NCI-H1930 (cell line): Measurements from ENCODE around the gene ETV6.

Source experiments
- DNase-seq, 2 experiments: peaks; one replicate each; lab custom pipeline; 2025; lab: John Stamatoyannopoulos, UW

The ETV6 gene

DNA sequence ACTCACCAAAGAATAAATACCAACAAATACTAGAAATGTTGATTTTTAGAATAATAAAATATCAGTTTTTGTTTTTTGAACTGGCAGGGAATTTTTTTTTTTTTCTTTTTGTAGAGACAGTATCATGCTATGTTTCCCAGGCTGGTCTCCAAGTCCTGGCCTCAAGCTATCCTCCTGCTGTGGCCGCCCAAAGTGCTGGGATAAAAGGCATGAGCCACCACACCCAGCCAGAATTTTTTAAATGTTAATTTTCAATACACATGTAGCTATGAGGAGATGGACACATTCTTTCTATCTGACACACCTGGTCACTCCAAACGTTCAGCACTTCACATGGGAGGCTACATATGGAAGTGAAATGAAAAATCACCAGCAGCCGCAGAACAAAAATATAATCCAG lies 126.8 kb downstream of the ETV6 start:
- no peak for DNase-seq

DNA sequence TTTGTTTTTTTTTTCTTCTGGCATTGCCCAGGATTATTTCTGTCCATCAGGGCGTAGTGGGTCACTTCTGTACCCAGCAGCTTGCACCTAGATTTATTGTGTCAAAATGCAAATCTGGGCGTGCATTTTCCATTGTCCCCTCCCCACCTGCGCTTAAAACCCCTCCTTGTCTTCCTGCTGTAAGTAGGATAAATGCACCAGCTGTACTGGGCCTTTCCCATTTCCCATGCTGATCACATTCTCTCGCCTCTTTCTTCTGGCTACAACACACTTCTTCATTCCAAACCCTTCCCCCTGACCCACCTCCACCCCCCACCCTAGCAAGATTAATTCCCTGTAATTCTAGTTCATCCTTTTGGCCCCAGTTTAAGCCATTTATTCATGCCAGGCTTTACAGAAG lies 128.0 kb downstream of the ETV6 start:
- no peak for DNase-seq

DNA sequence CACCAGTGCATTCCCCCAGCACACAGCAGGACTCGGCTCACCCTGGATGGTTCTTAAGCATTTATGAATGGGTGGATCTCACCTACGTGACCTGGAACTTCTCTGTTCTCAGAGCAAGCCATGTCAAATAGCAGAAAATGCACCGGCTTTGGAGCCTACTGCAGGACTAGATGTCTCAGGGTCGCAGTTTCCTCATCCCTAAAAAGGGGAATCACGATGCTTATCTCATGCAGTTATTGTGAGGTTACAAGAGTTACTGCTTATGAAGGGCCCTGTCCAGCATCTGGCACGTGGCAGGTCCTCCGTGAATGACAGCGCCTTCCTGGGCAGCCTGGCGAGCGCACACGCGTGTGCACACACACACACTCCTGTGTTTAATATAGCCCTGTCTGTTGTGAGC lies 128.5 kb downstream of the ETV6 start:
- no peak for DNase-seq

DNA sequence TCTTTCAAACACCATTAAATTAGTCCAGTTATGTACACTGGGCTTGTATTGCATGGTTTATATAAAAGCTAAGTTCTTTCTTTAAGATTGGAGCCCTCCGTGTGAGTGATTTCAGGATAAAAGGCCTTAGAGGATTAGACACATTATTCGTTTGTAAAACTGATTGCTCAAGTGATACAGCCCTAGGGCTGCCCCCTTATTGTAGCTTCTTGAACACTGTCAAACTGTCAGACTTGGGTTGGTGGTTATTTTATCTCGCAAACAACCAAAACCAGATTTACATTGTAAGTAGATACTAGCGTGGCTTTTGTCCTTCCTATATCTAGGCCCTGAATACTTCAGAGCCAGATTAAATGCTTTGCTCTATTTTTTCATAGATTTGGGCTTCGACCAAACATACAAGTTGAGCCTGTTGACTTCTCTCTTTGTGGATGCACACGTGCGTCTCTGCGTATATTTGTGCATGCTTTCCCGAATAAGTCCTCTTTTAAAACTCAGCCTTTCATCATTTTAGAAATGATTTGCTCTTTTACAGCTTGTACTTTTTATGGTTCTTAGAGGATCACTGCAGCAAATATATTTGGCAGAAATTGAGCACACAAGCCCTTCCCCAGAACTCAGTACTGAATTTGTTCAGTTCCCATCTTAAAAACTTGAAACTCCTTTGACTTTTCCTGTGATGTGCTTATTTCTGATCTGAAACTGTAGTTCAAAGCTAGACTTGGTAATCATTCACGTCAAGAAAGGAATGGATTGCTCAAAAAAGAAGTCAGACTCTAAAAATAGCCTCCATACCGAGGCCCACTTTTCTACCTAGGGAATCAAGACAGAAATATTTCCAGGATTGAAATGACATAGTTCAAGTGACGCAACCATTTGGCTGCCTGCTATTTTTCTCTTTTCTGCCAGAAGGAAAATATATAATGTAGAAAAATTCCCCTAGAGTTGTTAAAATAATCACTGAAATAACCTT lies 129.5 kb downstream of the ETV6 start:
- DNase-seq, result no peak

DNA sequence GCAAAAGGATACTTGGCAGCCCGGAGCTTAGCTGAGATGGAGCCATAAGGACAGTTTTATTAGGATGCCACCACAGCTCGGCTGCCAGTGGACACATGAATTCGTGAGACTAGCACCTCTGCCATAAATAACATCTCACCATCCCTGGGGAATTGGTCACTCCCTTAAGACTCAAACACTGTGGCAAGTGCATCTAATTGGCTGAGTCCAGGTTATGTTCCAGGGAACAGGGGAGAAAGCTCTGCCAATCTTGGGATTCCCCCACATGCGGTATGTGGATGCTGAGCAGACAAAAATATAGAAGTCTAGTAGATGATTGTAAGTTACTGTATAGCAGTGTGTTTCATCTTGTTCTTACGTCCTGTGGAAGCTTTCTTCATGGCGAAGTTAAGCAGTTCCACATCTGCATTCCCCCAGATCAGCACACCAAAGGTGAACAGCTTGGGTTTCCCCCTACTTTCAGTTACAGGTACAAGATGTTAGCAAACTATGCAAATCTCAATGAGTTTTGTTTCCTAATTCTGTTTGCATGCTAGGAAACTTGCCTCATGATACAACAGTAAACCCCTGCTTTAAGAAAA lies 131.1 kb downstream of the ETV6 start:
- DNase-seq, result no peak

DNA sequence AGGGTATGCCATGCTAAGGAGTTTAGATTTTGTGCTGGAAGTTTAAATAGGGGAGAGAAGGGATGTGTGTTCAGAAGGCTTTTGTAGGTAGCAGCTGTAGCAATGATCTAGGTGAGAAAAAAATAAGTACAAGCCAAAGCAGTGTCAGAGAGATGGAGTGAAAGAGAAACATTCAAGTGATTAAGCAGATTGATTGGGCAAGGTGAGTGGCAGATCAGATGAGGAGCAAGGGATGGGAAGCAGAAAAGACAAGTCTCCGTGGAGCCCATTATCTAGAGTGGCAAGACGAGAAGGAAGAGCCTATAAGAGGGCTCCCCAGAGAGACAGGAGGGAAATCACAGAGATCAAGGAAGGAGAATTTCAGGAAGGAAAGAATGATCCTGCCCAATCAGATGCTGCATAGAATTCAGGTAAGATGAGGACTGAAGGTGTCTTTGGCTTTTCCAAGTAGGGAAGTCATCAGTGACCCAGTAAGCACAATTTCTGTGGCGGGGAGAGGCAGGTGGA lies 133.5 kb downstream of the ETV6 start:
- DNase-seq, result no peak

DNA sequence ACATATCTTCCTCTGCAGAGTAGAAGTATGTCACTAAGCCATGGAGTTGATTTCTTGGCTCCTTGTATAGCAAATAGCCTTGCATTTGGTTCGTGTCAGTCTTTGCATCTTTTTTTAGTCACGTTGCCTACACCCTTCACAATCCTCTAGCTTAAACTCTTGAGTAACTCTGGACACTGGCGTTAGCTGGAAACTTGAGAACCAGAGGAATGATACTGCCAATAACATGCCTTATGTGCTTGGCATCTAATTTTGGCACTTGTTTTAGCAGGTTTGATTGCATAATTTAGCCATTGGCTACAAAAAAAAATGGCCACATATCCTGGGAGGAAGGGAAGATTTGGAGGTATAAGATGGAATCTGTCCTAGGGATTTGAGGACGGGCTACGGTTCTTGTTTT lies 136.2 kb downstream of the ETV6 start:
- no peak for DNase-seq

DNA sequence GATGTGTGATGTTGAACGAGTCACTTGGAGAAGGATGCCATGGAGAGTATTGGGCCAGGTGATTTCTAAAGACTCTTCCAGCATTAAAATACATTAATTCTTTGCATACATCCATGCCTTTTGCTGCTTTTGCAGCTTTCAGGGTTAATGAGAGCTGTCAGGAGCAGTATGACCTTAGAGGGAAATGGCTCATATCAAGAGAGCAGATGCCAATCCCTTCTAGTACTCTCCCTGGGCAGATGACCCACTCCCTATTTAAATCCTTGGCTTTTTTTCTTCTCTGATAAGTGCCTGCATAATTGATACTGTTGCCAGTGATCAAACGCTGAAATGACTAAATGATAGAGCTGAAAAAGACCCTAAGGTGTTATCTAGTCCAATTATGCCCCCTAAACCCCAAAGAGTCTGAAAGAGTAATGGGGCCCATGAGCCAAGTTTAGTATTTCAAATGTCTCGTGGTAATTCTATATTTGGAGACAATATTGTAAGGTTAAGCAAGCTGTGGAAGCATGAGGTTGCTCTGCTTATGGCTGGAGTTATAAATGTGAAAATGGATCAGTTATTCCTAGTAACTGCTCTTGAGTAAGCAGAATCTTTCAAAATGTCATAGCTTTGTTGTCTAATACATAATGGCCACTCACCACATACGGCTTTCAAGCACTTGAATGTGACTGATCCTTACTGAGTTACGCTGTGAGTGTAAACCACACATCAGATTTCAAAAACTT lies 137.3 kb downstream of the ETV6 start:
- DNase-seq, result no peak

DNA sequence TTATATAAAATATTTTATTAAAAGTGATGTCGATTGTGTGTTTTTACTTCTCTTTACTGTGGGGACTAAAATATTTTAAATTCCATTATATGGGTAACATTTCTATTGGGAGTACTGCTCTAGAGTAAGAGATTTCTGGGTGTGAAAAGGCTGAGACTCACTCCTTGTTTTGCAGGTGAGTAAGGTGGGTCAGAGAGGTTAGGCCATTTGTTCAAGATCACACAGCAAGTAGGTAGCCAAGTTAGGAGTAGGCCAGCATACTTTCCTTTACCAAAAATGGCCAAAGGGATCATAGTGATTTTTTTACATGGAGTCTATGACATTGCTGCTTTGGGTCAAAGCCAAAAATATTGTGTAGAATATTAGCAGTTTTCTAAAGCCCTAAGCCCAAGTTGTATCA lies 138.0 kb downstream of the ETV6 start:
- no peak for DNase-seq

DNA sequence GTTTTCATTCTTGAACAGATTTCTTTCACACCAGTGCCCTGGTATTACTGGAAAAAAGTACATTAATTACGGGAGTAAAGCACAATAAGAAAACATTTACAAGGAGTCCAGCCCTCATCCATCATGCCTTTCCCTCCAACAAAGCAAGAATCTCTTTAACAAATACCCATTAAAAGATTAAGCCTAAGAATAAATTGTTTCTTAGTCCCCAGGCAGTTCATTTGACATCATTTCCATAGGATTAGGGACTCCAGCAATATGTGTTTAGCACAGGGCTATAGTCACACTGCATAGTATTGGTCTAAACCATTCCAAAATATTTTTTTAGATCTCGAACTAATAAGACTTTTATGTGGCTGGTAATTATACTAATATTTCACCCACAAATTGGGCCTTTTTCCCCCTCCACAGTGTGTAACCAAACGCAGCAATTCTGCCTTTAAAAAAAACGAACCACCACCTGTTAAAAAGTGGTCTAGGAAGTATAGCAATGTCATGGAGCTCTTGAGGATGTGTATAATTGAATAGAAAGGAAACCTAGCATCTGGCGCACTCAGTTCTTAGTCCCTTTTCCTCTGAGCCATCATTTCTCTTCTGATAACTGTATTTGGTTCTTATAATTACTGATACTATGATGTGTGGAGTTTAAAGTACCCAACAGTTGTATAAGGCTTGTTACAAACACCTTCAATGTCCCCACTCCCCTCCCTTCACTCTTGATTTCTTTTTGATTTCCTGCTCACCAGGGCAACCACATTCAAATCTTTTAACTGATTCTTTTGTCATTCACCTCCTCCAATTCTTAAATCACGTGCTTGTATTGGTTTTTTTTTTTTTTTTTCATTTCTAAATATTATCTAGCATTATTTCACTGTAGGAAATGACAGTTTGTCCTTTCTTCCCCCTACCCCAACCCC lies 138.7 kb downstream of the ETV6 start:
- no peak for DNase-seq

DNA sequence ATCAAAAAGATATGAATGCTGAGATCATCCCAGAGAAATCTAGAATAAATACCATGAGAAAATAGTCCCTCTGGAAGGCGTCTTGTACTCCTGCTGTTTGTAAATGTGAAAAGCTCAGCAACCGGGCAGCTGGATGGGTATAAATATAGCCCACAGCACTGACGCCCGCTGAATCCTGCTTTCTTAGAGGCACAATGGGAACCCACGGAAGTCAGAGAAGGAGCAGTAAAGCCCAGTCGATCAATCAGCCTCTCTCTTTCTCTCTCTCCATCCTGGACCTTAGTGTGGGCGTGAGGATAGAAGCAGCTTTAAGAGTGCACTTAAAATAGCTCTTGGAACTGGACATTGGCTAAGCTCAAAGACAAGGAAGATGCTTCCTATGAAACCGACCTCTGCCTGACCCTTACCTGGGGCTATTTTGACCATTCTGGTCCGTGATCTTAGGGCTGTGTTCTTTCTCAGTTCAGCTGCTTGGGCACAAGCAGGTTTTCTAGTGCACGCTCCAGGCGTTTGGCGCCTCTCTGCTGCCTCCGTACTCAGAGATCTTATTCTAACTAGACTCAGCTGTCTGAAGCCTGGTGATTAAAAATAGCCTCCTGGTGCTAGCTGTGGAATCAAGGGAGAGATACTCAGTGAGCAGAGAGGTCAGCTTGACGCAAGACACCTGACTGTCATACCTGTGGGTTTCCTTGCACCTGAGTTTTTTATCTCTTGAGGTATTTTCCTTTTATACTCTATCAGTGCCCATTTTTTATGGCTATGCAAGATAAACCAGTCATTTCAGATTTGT lies 144.6 kb downstream of the ETV6 start:
- no peak for DNase-seq

DNA sequence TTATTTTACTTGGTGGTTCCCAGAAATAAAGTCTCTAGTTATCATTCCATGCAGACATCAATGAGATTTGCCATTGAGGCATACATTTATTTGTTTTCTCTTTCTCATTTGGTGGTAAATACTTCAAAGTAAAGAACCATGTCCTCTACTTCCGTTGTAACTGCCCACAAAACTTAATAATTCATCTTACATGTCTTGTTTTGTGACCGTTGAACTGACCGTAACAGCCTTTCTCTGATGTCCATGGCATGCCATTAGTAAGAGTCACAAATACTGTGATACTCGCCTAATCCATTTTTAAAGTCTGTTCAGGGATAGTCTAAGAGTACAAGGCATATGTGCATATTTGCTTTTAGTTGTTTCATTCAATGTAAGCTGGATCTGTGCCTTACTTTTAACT lies 145.3 kb downstream of the ETV6 start:
- no peak for DNase-seq

DNA sequence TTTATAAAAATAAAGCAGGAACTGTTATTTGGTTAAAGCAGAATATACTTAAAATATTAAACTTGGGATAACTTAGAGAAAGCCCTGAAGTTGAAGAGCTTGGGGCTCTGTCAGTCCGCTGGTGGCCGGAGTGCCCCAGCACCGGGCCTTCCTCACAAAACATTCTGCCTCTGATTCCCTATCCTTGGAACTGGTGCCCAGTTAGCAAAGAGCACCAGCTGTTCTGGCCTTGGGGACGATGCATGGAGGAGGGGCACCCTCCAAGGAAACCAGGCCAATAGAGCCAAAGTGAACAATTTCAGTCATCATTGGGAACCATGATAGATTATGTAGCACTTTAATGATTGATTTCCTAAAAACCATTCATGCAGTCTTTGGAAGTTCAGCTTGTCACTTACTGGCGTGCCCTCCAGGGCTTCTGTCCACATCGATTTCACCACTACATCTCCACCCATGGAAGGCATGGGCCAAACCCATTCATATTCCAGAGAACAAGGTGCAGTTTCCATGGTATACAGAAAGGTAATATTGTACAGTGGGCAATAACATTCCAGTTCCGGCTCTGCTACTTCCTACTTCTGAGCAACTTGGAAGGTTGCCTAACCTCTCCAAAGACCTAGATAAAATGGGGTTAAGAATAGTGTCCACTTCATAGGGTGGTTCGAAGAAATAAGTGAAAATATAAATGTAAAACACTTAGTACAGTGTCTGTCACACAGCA lies 145.9 kb downstream of the ETV6 start:
- DNase-seq, result no peak

DNA sequence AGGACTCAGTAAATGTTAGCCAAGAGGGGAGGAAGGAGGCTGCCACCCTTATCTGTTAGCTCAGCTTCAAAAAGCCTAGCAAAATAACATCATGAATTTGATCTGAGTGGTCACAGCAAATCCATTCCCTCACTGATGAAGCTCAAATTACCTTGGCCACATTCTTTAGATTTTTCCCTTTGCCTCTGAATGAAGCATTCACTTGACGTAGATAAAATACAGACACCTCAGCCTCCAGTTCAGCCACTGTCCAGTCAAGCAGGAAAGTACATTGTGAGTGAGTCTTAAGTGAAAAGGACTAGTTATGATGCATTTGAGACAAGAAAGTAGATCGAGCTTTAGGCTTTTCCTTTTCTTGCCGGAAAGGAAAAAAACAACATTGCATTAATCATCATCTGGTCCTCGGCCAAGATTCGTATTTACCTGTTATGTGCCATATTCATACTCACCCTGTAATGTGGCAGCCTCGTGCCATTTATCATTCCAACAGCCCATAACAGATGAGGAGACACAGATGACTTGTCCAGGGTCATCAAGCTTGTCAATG lies 146.5 kb downstream of the ETV6 start:
- no peak for DNase-seq

DNA sequence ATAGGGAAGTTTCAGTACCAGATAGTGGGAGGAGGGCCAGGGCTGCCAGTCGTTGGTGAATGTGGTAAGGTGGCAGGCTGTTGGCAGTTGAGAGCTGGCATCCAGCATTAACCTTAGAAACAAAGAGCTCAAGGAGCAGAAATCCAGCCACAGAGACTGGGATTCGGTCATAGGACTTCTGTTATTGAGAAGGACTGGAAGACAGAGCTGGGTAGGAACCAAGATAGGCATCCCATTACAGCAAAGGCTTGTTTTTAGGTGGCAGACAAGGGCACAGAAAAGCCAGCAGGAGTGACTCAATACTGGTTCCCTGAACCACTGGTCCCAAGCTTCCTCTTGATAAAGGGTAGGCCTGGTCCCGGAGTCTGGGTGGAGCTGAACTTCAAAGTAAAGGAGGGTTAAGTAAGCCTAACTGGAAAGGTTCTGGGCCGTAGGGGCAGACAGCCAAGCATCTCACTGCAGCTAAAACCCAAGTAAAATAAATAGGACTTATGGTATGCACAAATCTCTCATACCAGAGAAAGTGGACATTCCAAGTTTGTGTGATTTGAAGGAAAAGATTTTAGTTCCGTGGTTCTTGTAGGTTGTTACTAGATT lies 147.9 kb downstream of the ETV6 start:
- no peak for DNase-seq

DNA sequence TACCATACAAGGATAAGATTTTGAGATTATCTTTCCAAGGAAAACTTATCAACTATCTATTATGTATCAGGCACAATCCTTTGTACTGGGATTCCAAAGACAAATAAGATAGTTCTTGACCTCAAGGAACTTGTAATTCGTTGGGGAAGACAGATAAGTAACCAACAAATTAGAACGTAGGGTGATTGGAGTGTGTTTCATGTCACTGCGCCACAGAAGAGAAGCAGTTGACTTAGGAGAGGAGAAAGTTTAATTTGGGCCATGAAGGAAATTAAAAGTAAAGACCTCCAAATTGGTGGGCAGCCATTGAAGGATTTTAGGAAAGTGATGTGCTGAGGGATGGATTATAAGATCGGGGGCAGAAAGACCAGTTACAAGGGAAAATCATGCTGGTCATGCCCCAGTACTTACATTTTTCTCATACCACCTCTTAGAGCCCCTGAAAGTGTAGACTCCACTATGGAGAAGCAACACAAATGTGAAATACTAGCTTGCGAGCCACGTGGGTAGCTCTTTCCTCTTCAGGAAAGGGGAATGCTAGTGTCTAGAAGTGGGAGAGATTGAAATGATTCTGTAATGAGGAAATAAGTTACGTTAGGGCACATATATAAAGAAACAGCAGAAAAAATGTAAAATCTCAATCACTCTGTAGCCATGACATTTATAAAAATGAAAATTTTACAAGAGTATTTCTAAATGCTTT lies 148.7 kb downstream of the ETV6 start:
- DNase-seq, result no peak

DNA sequence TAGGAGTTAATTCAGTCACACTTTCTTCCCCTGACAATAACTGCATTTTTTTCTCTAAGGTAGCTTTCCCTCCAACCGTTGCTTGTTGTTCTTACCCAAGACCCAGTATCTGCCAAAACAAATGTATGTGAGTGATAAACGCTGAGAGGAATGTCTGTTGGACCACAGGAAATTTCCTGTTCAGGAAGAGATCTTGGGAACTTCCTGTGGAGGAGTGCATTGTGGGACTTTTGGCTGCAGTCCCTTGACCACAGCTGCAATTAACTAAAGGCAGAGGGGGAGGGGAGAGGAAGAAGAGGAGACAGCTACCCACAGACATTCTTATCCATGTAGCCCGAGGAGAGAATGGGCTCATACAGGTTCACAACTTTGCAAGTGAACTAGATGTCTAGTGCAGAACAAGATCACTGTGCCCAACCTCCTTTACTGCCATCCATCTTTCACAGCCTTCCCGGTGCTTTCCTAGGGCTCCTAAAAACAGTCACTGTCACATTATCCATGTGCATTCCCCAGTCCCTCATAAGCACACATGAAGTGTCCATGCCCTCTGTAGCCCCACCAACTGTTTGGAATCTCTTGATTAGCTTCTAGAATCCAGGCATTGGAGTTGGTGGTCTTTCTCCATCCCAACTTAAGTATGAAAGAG lies 149.5 kb downstream of the ETV6 start:
- no peak for DNase-seq

DNA sequence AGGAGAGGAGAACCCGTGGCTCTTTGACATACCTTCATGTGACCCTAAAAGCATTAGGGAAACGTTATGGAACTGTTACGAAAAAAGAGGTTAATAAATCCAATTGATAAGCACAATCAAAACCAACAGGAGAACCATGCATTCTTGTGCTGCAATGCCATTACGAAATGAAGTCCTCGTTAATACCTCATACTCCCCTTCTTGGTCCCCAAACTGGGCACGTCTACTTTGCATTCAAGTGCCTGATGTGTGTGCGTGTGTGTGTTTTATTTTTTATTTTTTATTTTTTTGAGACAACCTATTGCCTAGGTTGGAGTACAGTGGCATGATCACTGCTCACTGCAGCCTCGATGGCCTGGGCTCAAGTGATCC lies 150.0 kb downstream of the ETV6 start:
- no peak for DNase-seq
